DOHH2 (cell line): ENCODE results near the gene SORBS2.

Experiments used
- CTCF ChIP-seq: fragments of 200-600 bp; sonication (generic); IDR thresholded peaks from one replicate; pipeline ENCODE4 v1.5.1; 2014; ENCODE audit warnings: antibody characterized with exemption, mild to moderate bottlenecking, low read depth, low read length; ENCODE audit not compliant: poor library complexity, severe bottlenecking
- EZH2phosphoT487 ChIP-seq: fragments of 200-600 bp; sonication (generic); IDR thresholded peaks from 2 replicates; pipeline ENCODE4 v1.6.1; 2017; ENCODE audit warnings: borderline replicate concordance, mild to moderate bottlenecking, antibody characterized with exemption, low read length, moderate library complexity, mixed read lengths

GRCh38 chr4:185780472-185780871 is 31.5 kb downstream of the SORBS2 start:
- TF ChIP-seq CTCF (no peak), EZH2phosphoT487 (no peak)
